Epidermal melanocyte (primary cell): ENCODE measurements around the gene GSK3A.

ENCODE experiments used
- DNase-seq: peaks from one replicate; pipeline ENCODE4 v3.0.0; 2011; ENCODE audit warnings: low spot score; ENCODE audit not compliant: insufficient read length

The GSK3A gene

GRCh38 chr19:42249769-42250168 lies 7.4 kb upstream of the GSK3A start:
- DNase-seq, result no peak

GRCh38 chr19:42249149-42249750 lies 6.8 kb upstream of the GSK3A start:
- DNase-seq, result no peak

- no peak for DNase-seq
Observed at GRCh38 chr19:42248270-42249148, 6.1 kb upstream of the GSK3A start.

- no peak for DNase-seq
Observed at GRCh38 chr19:42247640-42248199, 5.3 kb upstream of the GSK3A start.

GRCh38 chr19:42246922-42247639 lies 4.7 kb upstream of the GSK3A start:
- peak; percentile 42 for DNase-seq

- DNase-seq, result peak; percentile 88
Observed at GRCh38 chr19:42246143-42246921, 3.9 kb upstream of the GSK3A start.

GRCh38 chr19:42245231-42245630 lies 2.8 kb upstream of the GSK3A start:
- DNase-seq, result no peak

GRCh38 chr19:42244347-42245220 lies 2.2 kb upstream of the GSK3A start:
- peak; percentile 88 for DNase-seq

- no peak for DNase-seq
Observed at GRCh38 chr19:42242069-42242511, 312 bp downstream of the GSK3A start.

GRCh38 chr19:42241279-42241678 lies 1.1 kb downstream of the GSK3A start:
- DNase-seq, result no peak

GRCh38 chr19:42239544-42240220 lies 2.7 kb downstream of the GSK3A start:
- no peak for DNase-seq

GRCh38 chr19:42235181-42235580 lies 7.2 kb downstream of the GSK3A start:
- no peak for DNase-seq

GRCh38 chr19:42234364-42234763 lies 8.0 kb downstream of the GSK3A start:
- DNase-seq, result no peak

- no peak for DNase-seq
Observed at GRCh38 chr19:42233678-42234292, 8.6 kb downstream of the GSK3A start.

- no peak for DNase-seq
Observed at GRCh38 chr19:42233106-42233505, 9.3 kb downstream of the GSK3A start.

GRCh38 chr19:42232435-42232834 lies 10.0 kb downstream of the GSK3A start:
- DNase-seq, result no peak

- DNase-seq, result no peak
Observed at GRCh38 chr19:42230571-42230970, 11.8 kb downstream of the GSK3A start.

- DNase-seq, result peak; percentile 19
Observed at GRCh38 chr19:42229855-42230351, 12.5 kb downstream of the GSK3A start.
